K562 (cell line): ENCODE measurements around the gene SBK3. TPM values are rescaled to one million over a fixed set of nuclear protein-coding genes. Genes with fewer than 3 reads are reported as not detected.
A peak's percentile ranks its signal among the peaks of the same experiment; 100 is the strongest.
"Not testable (repeated sequence)": the region's sequence is repeated elsewhere in the genome, so short reads cannot be mapped to it uniquely, and the experiment has no call there.

ENCODE experiments used
- ATAC-seq: fragments of 200-7000 bp; cut with Tn5 transposase; 3 replicates; pipeline ENCODE4 v1.9.1; 2020; ENCODE audit warnings: moderate library complexity
- BruUV-seq: library from RNA; stranded (reverse); fragments of 400-500 nt; replicated peaks from 2 replicates; lab custom pipeline; 2021; lab: Mats Ljungman, UMichigan
- CTCF ChIA-PET: fragments of 300-600 bp; formaldehyde crosslinking; extraction: SDS; loops from one replicate; lab custom pipeline; 2021; ENCODE audit warnings: low intra/inter-chr PET ratio; lab: Yijun Ruan, JAX
- POLR2A ChIA-PET: fragments of 300-600, 350-650 bp; sonication (Branson Sonifier 250); formaldehyde crosslinking; extraction: SDS; loops from one replicate; lab custom pipeline; 2021; ENCODE audit warnings: antibody characterized with exemption, inconsistent platforms; lab: Yijun Ruan, JAX
- DNase-seq, 4 experiments: peaks; one replicate each; pipeline versions ENCODE4 v3.0.0 to v3.0.0-alpha.2; 2011 to 2018; ENCODE audit warnings: low spot score in 3 of 4, mixed read lengths in 3 of 4; ENCODE audit errors: extremely low read depth in 1 of 4
- FAIRE-seq: peaks from 2 replicates; lab custom pipeline; 2011; peaks lifted over from hg19 to GRCh38; lab: Jason Lieb, UNC
- H2AFZ ChIP-seq: 2 replicates; pipeline ENCODE4 v1.6.0; 2011; ENCODE audit warnings: low read depth, low read length, control low read depth, inconsistent platforms
- H3K27ac ChIP-seq: fragments of 200-600 bp; 3 replicates; pipeline ENCODE4 v1.8.0; 2011; ENCODE audit warnings: low read depth, mild to moderate bottlenecking, control low read depth, inconsistent platforms, low read length, moderate library complexity, mixed read lengths; ENCODE audit errors: extremely low read depth
- H3K27me3 ChIP-seq, 2 experiments: fragments of 300-600 bp in 1 of 2; 2 replicates in 1 of 2; 3 replicates in 1 of 2; pipeline versions ENCODE4 v1.6.0 to v1.8.0; 2011; ENCODE audit warnings: inconsistent platforms in 2 of 2, low read length in 2 of 2, mild to moderate bottlenecking in 1 of 2, mixed read lengths in 1 of 2, moderate library complexity in 1 of 2; ENCODE audit not compliant: control insufficient read depth in 2 of 2, insufficient read depth in 2 of 2
- H3K36me3 ChIP-seq: fragments of 300-600 bp; 3 replicates; pipeline ENCODE4 v1.8.0; 2011; ENCODE audit warnings: mild to moderate bottlenecking, low read length, inconsistent platforms; ENCODE audit not compliant: control insufficient read depth, insufficient read depth
- H3K4me1 ChIP-seq, 2 experiments: fragments of 200-600 bp in 1 of 2; replicated peaks in 1 of 2; 2 replicates in 1 of 2; 3 replicates in 1 of 2; pipeline versions ENCODE4 v1.5.1 to v1.8.0; 2011; ENCODE audit warnings: inconsistent platforms in 2 of 2, low read length in 2 of 2, mild to moderate bottlenecking in 1 of 2, mixed read lengths in 1 of 2, moderate library complexity in 1 of 2; ENCODE audit not compliant: control insufficient read depth in 2 of 2, insufficient read depth in 2 of 2
- H3K4me2 ChIP-seq: 2 replicates; pipeline ENCODE4 v1.6.1; 2011; ENCODE audit warnings: low read length, control low read depth, inconsistent platforms, mixed read lengths; ENCODE audit not compliant: insufficient read depth
- H3K4me3 ChIP-seq: fragments of 200-600 bp; sonication (generic), shearing (Covaris generic); 2 replicates; pipeline ENCODE4 v1.5.1; 2016; ENCODE audit warnings: control low read depth, inconsistent platforms
- H3K79me2 ChIP-seq: fragments of 200-600 bp; 3 replicates; pipeline ENCODE4 v1.8.0; 2011; ENCODE audit warnings: low read length, inconsistent platforms; ENCODE audit not compliant: control insufficient read depth, insufficient read depth
- H3K9ac ChIP-seq, 2 experiments: 2 replicates each; pipeline versions ENCODE4 v1.6.0 to v1.6.1; 2011; ENCODE audit warnings: low read depth in 2 of 2, low read length in 2 of 2, control low read depth in 1 of 2, inconsistent platforms in 1 of 2, mild to moderate bottlenecking in 1 of 2, mixed read lengths in 1 of 2; ENCODE audit not compliant: insufficient read depth in 1 of 2
- H3K9me1 ChIP-seq: one replicate; pipeline ENCODE4 v1.6.0; 2011; ENCODE audit warnings: inconsistent platforms, mild to moderate bottlenecking, low read length, moderate library complexity; ENCODE audit not compliant: control insufficient read depth, insufficient read depth
- H3K9me3 ChIP-seq: replicated peaks from 2 replicates; pipeline ENCODE4 v1.5.1; 2011; ENCODE audit warnings: low read depth, low read length, inconsistent platforms; ENCODE audit not compliant: control insufficient read depth, insufficient read depth
- H4K20me1 ChIP-seq: replicated peaks from 2 replicates; pipeline ENCODE4 v1.6.1; 2011; ENCODE audit warnings: low read length, inconsistent platforms, mixed read lengths; ENCODE audit not compliant: control insufficient read depth, insufficient read depth
- BCOR ChIP-seq: fragments of 450-650 bp; IDR thresholded peaks from 2 replicates; pipeline ENCODE4 v1.6.1; 2016
- ELF4 ChIP-seq: fragments of 450-650 bp; formaldehyde crosslinking; IDR thresholded peaks from 2 replicates; pipeline ENCODE4 v1.4.0; 2022; ENCODE audit warnings: missing genetic modification characterization
- MTA1 ChIP-seq: fragments of 450-650 bp; IDR thresholded peaks from 2 replicates; pipeline ENCODE4 v1.6.1; 2017; ENCODE audit warnings: borderline replicate concordance
- PRDM10 ChIP-seq: fragments of 450-650 bp; IDR thresholded peaks from 2 replicates; pipeline ENCODE4 v1.6.1; 2018; ENCODE audit not compliant: partially characterized antibody
- RCOR1 ChIP-seq, 2 experiments: IDR thresholded peaks; 2 replicates each; pipeline ENCODE4 v1.6.1; 2012; ENCODE audit warnings: low read depth in 2 of 2, low read length in 2 of 2, borderline replicate concordance in 1 of 2, improper control_type of control experiment in 1 of 2
- RFX1 ChIP-seq: fragments of 450-650 bp; IDR thresholded peaks from 2 replicates; pipeline ENCODE4 v1.6.1; 2016; ENCODE audit warnings: mild to moderate bottlenecking, moderate library complexity
- TCFL5 ChIP-seq: fragments of 250-450 bp; sonication (Bioruptor Pico); conservative IDR thresholded peaks from 2 replicates; pipeline ENCODE4 v1.6.1; 2021; ENCODE audit warnings: mild to moderate bottlenecking, moderate library complexity, matching md5 sums
- YBX1 ChIP-seq: fragments of 450-650 bp; IDR thresholded peaks from 2 replicates; pipeline ENCODE4 v1.7.1; 2016; ENCODE audit warnings: mild to moderate bottlenecking
- ZNF121 ChIP-seq: sonication (generic); formaldehyde crosslinking; conservative IDR thresholded peaks from 2 replicates; pipeline ENCODE4 v1.8.0; 2022; ENCODE audit warnings: missing genetic modification reagents
- WGBS: fragments of 100-300 bp; shearing (Covaris generic); methylation state at CpG from one replicate; pipeline ENCODE4 v1.1.6; 2016; ENCODE audit warnings: low coverage, mixed read lengths; ENCODE audit not compliant: insufficient coverage; ENCODE audit errors: missing lambda C conversion rate; 5-methylcytosine and 5-hydroxymethylcytosine counted together
- in situ Hi-C: fragments of 300-500 bp; cut with MboI; formaldehyde crosslinking; loops from 4 replicates; pipeline ENCODE4 v1.15.0; 2018; ENCODE audit warnings: inconsistent platforms, mixed read lengths
- intact Hi-C: fragments of 100-400 bp; cut with micrococcal nuclease; formaldehyde crosslinking; loops from 2 replicates; pipeline ENCODE4 v1.14.2; 2022
- polyA plus RNA-seq, 8 experiments: library from polyadenylated mRNA; depleted of rRNA in 4 of 8; stranded (reverse) in 5 of 8; unstranded in 3 of 8; fragments of >200 nt; fragmentation: Nextera tagmentation in 2 of 8; fragmentation: Illumina TruSeq in 1 of 8; extraction: Ambion mirVana in 2 of 8; extraction: Trizol in 1 of 8; gene quantifications; 2 replicates each; pipeline versions ENCODE4 v1.2.1 to v1.2.3, GENCODE V29; 2011 to 2014; ENCODE audit warnings: inconsistent platforms in 1 of 8, missing spikeins in 1 of 8
- total RNA-seq, 7 experiments: library from RNA; depleted of rRNA in 6 of 7; stranded (reverse); fragments of >200 nt in 6 of 7; fragmentation: Illumina TruSeq in 2 of 7; extraction: Trizol in 2 of 7; gene quantifications; 2 replicates each; pipeline versions ENCODE4 v1.2.1 to v1.2.3, GENCODE V29; 2011 to 2021; ENCODE audit warnings: low replicate concordance in 1 of 7

Gene SBK3
- total and polyA plus RNA-seq, 9 of the 15 experiments (the other 6 are each of a cell fraction or from before 2014, with no cell fraction given), result 0.11 to 0.43 (median 0.13) TPM; not detected in 6

GRCh38 chr19:55534280-55534679 is 11.1 kb downstream of the SBK3 start:
- H3K27me3 ChIP-seq, H3K36me3 ChIP-seq, H4K20me1 ChIP-seq, H3K4me2 ChIP-seq, BruUV-seq, POLR2A ChIA-PET, H3K9me1 ChIP-seq, FAIRE-seq, H3K4me3 ChIP-seq, ATAC-seq, H3K79me2 ChIP-seq, CTCF ChIA-PET, H3K9me3 ChIP-seq, H3K9ac ChIP-seq, H3K27ac ChIP-seq, intact Hi-C loops, H2AFZ ChIP-seq, in situ Hi-C loops, DNase-seq: not testable (repeated sequence)
- TF ChIP-seq BCOR, result peak; percentile 23; the same call in 1 of the 2 replicates
- TF ChIP-seq ZNF121 (CRISPR knock-in tag), result peak; percentile 59
- peaks cover 0 to 39% of the 10 kb centered on the region in 2 experiments; a peak in 2 of 5 replicates for H3K4me1 ChIP-seq
- 36% methylated on average over 7 of the region's 7 CpGs for WGBS

GRCh38 chr19:55530996-55531395 is 14.3 kb downstream of the SBK3 start:
- H3K79me2 ChIP-seq, result no peaks in the 10 kb centered on the region
- H3K4me3 ChIP-seq, result no peak overlapping the region
- no peaks in the 10 kb centered on the region for H4K20me1 ChIP-seq
- FAIRE-seq (no peak), DNase-seq (no peak), ATAC-seq (no peak)
- in situ Hi-C loops (no loop called here), intact Hi-C loops (no loop called here)
- peaks cover 12% of the 10 kb centered on the region for H3K9me3 ChIP-seq
- ChIA-PET POLR2A (interaction anchor here (0.5 kb wide), 1 partner anchor 27 kb away, joined by 3 read pairs; no protein-coding TSS in a partner anchor), CTCF (no interaction called here)
- no peak overlapping the region for H3K27ac ChIP-seq
- no peaks in the 10 kb centered on the region; a peak in 1 of 5 replicates for H3K27me3 ChIP-seq
- H3K9me1 ChIP-seq, result no peaks in the 10 kb centered on the region
- peaks cover 0 to 34% of the 10 kb centered on the region in 2 experiments; a peak in 3 of 5 replicates for H3K4me1 ChIP-seq
- peak overlapping the region in 1 of 2 experiments; percentile 64; a peak in 2 of 4 replicates for H3K9ac ChIP-seq
- no peak overlapping the region for H2AFZ ChIP-seq
- BruUV-seq, result no TSS peak
- H3K4me2 ChIP-seq, result no peak overlapping the region
- no peaks in the 10 kb centered on the region for H3K36me3 ChIP-seq
- 71% methylated on average over 26 of the region's 26 CpGs for WGBS
- TF ChIP-seq RFX1, result no peak
- TF ChIP-seq TCFL5 (CRISPR knock-in tag), result no peak
- TF ChIP-seq BCOR, result no peak
- no peak for TF ChIP-seq MTA1
- no peak for TF ChIP-seq RCOR1 (IDR thresholded peaks at IDR 0.05; ENCODE audit: borderline replicate concordance in 1 of 2, low read depth in 2 of 2, low read length in 2 of 2)
- TF ChIP-seq YBX1, result no peak
- no peak for TF ChIP-seq ELF4
- no peak for TF ChIP-seq PRDM10
